Subcutaneous adipose tissue (tissue), 4 donors: Measurements from ENCODE around the gene PRDM16. TPM values are rescaled to one million over a fixed set of nuclear protein-coding genes. Genes with fewer than 3 reads are reported as not detected.

Experiments
- total RNA-seq, 4 donors: library from RNA; depleted of rRNA; stranded (reverse); fragments of >200 nt; gene quantifications; one replicate each; pipeline ENCODE4 v1.1.0, GENCODE V29; 2016
- TF ChIP-seq, protein P1 (sequence below): fragments of 450-650 bp; IDR thresholded peaks from one replicate; pipeline ENCODE4 v1.5.1; 2016; ENCODE audit warnings: low read depth, mild to moderate bottlenecking, control low read depth, antibody characterized with exemption, moderate library complexity

The PRDM16 gene
- total RNA-seq, 4 donors from 2014 or later: 0.82 to 1.7 (median 1.1) TPM

DNA sequence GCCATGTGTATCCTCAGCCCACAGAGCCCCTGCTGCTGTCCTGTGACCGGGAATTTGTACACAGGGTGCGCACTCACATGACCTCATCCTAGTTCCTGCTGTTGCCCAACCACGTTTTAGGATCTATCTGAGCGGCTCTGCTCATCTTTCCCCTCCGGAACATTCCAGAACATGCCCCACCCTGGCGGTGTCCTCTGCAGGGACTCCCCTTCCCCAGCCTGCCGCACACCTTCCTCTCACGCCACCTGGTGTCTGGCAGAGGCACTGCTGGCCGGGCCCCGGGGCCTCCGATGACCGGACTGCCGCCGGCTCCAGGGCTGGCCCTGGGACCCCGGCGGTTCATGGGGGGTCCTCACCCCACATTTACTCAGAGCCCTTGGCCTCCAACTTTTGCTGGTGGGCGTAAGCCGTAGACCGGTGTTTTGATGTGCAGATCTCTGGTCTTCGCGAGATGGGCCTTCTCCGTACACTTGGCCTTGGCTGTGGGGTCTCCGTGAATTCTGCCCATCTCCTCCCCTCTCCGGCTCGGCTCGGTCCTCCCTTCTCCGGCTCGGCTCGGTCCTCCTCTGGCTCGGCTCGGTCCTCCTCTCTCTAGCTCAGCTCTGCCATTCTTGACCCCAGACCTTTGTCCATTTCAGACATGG is 414.9 kb downstream of the PRDM16 start:
- TF ChIP-seq, protein P1, sequence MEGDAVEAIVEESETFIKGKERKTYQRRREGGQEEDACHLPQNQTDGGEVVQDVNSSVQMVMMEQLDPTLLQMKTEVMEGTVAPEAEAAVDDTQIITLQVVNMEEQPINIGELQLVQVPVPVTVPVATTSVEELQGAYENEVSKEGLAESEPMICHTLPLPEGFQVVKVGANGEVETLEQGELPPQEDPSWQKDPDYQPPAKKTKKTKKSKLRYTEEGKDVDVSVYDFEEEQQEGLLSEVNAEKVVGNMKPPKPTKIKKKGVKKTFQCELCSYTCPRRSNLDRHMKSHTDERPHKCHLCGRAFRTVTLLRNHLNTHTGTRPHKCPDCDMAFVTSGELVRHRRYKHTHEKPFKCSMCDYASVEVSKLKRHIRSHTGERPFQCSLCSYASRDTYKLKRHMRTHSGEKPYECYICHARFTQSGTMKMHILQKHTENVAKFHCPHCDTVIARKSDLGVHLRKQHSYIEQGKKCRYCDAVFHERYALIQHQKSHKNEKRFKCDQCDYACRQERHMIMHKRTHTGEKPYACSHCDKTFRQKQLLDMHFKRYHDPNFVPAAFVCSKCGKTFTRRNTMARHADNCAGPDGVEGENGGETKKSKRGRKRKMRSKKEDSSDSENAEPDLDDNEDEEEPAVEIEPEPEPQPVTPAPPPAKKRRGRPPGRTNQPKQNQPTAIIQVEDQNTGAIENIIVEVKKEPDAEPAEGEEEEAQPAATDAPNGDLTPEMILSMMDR: no peak

- TF ChIP-seq, protein P1: no peak
Observed at GRCh38 chr1:3485016-3485415, 416.0 kb downstream of the PRDM16 start.

Other genes starting within 250 kb of the PRDM16 start
- gene ACTRT2, start 47.7 kb upstream of the PRDM16 start, total RNA-seq: not detected